Spleen (tissue), 7 donors: ENCODE measurements around the gene AAK1.

Source experiments
- CTCF ChIP-seq, 11 experiments: fragments of 200-600 bp in 7 of 11; fragments of 450-650 bp in 4 of 11; sonication (generic) in 4 of 11; IDR thresholded peaks in 8 of 11; conservative IDR thresholded peaks in 3 of 11; 1 replicate in 7 of 11; 2 replicates in 4 of 11; pipeline versions ENCODE4 v1.4.0 to v1.8.0; 2016 to 2021; ENCODE audit warnings: antibody characterized with exemption in 11 of 11, inconsistent platforms in 4 of 11, mild to moderate bottlenecking in 1 of 11
- POLR2A ChIP-seq, 3 donors: fragments of 450-650 bp; IDR thresholded peaks; one replicate each; pipeline ENCODE4 v1.5.1; 2017; ENCODE audit warnings: antibody characterized with exemption in 3 of 3, mild to moderate bottlenecking in 1 of 3
- POLR2AphosphoS5 ChIP-seq, 3 donors: sonication (generic); formaldehyde crosslinking; IDR thresholded peaks; one replicate each; pipeline ENCODE4 v1.5.1; 2017; ENCODE audit warnings: antibody characterized with exemption in 3 of 3
- donor health status: DM: no; HTN: no; CAD: no; lungs with moderate emphysema.
- donor health status: DM: no; HTN: no; CAD: no.
- donor health status: DM: no; HTN: no; CAD: no.

GRCh38 chr2:69422198-69422597, 221.3 kb downstream of the AAK1 start:
- TF ChIP-seq POLR2A (IDR thresholded peaks at IDR 0.05) (no peak), CTCF (IDR thresholded peaks at IDR 0.05 in 8 of 11, conservative IDR thresholded peaks at IDR 0.05 in 3 of 11) (no peak), POLR2AphosphoS5 (IDR thresholded peaks at IDR 0.05) (no peak)
